GM19467 (cell line): Measurements from ENCODE around the gene ILDR1.

Experiments used
- ATAC-seq: cut with Tn5 transposase; IDR thresholded peaks from one replicate; pipeline ENCODE4 v1.9.1; 2021; ENCODE audit warnings: mild to moderate bottlenecking, moderate library complexity; ENCODE audit not compliant: unreplicated experiment

The ILDR1 gene

DNA sequence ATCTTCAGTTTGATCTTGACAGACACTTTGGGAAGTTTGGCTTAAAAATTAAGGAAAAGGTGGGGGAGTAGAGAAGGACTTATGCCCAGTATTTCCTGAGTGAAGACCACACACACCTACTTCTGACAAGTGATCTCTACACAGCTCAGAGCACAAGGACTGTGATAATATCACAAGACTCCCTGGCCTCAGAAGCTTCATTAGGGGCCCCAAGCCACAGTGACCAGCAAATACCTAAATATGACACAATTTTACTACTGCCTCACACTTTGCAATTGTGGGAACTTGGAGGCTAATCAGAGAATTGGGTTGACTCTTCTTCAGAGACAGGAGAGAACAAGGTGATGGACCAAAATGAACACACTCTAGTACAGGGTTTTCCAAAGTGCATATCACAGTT, 2.6 kb downstream of the ILDR1 start:
- ATAC-seq = no peak

DNA sequence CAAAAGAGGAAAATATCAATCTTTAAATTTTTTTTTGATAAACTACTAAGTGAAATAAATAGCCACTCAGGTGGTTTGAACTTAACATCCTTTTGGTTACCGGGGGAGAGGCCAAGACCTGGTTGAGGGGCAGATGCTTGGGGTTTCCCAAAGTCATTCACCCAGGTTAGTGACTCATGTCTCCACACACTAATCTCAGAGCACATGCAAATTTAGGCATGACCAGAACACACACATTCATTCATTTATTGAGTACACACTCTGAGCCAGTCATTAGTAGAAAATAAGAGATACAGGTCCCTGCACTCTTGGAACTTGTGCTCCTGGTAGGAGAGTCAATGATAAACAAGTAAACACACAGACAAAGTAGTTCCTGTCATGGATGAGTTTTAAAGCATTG, 7.3 kb downstream of the ILDR1 start:
- ATAC-seq = peak; percentile 65

- ATAC-seq = no peak
These were observed 8.6 kb downstream of the ILDR1 start for GRCh38 chr3:122013448-122013925.

- no peak for ATAC-seq
These were observed 9.2 kb downstream of the ILDR1 start for GRCh38 chr3:122012821-122013220.

DNA sequence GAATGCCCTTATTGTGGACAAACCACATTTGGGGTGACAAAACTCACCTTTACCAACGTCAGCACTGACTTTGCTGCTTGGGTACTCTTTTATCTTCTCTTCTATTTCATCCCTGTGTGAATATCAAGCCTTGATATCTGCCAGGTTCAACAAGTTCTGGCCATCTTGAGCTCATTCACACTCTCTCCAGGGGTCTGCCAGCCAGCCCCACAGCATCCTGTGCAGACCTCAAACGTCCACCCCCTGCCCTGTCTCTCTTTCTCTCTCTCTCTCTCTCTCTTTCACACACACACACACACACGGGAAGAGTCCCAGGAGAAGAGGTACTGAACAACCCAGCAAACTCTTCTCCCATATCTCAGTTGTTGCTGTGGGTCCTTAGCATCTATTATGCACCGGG, 10.7 kb downstream of the ILDR1 start:
- ATAC-seq = no peak

DNA sequence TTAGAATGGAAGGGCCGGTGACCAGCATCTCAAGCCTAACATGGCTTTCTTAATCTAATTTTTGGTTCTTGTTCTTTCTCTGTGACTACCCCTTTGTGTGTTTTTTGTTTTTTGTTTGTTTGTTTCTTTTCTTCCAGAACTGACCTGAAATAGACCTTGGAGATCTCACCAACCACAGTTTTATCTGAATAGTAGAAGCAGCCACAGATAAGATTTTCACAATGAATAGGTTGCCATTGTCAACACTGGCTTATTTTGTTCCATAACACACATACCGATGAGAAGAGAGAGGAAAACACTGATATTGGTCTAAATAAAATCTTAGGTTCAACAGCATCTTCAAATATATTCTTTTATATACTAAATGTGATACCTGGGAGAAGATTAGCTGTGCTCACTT, 11.5 kb downstream of the ILDR1 start:
- no peak for ATAC-seq

GRCh38 chr3:122008166-122008565, 13.9 kb downstream of the ILDR1 start:
- ATAC-seq = no peak

DNA sequence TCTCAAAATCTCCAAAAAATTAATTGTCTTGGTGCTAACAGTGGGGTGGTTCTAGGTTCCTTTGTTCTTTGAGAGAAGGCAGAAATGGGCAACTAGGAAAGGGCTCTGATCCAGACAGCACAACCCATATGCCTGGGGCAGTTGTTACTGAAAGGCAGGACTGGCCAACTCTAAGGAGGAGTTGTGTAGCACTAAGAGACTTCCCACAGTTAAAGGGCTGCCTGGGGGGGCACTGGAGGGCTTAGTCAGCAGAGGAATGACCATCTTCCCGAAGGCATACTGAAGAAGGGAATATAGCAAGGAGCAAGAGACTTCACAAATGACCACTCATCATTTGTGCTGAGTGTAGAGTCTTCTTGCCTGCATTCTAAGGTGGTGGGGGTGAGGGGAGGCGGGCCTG, 15.8 kb downstream of the ILDR1 start:
- ATAC-seq = no peak

DNA sequence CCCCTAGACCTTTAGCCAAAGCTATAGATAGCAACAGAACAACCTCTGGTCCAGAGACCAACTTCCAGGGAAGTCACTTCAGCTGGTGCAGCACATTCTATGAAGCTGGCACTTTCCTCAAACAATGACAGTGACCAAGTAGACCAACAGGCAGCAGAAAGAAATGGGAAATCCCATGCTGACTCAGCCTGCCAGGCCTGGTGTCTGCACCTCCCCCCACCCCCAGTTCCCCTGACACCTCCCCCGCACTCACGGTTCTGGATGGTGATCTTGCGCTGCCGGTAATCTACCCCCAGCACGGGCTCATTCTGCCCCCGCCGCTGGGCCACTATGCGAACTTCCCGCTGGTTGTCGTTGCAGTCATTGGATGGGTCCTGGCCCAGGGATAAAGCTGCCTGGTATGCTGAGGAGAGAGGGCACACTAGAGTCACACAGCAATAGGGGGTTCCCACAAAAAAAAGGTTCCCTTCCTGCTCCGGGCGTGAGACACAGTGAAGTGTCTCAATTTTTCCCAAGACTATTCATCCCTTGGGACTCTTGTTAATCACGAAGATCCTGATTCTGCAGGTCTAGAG, 17.0 kb downstream of the ILDR1 start:
- ATAC-seq = peak; percentile 31

DNA sequence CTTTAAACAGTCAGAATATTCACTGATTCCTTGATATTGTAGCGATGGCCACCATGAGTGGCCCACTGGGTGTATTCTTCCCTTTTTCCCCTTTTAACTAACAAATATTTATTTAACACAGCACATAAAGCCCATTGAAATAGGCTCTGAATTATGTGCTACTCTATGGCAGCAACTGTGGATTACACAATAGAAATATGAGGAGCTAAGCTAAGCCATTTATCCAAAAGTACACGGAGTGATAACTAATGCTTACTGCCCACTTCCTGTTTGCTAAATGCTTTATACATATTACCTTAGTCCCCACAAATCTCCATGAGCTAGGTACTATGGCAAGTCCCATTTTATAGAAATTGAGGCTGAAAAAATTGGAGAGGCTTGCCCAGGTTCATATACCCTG, 17.9 kb downstream of the ILDR1 start:
- no peak for ATAC-seq

- ATAC-seq = no peak
These were observed 18.4 kb downstream of the ILDR1 start for GRCh38 chr3:122003606-122004005.

- no peak for ATAC-seq
These were observed 18.9 kb downstream of the ILDR1 start for GRCh38 chr3:122003112-122003511.

DNA sequence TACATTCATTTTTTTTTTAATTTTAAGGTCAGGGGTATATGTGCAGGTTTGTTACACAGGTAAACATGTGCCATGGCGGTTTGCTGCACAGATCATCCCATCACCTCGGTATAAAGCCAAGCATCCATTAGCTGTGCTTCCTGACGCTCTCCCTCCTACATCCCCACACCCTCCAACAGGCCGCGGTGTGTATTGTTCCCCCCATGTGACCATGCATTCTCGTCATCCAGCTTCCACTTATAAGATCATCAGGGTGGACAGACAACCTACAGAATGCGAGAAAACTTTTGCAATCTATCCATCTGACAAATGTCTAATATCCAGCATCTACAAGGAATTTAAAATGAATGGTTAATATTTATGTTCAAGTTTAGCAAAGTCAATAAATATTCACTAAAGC, 19.4 kb downstream of the ILDR1 start:
- ATAC-seq = no peak

- no peak for ATAC-seq
These were observed 20.2 kb downstream of the ILDR1 start for GRCh38 chr3:122001892-122002291.

GRCh38 chr3:122000936-122001605, 21.0 kb downstream of the ILDR1 start:
- ATAC-seq = no peak

GRCh38 chr3:121999931-122000330, 22.1 kb downstream of the ILDR1 start:
- no peak for ATAC-seq

- no peak for ATAC-seq
These were observed 23.2 kb downstream of the ILDR1 start for GRCh38 chr3:121998611-121999473.

DNA sequence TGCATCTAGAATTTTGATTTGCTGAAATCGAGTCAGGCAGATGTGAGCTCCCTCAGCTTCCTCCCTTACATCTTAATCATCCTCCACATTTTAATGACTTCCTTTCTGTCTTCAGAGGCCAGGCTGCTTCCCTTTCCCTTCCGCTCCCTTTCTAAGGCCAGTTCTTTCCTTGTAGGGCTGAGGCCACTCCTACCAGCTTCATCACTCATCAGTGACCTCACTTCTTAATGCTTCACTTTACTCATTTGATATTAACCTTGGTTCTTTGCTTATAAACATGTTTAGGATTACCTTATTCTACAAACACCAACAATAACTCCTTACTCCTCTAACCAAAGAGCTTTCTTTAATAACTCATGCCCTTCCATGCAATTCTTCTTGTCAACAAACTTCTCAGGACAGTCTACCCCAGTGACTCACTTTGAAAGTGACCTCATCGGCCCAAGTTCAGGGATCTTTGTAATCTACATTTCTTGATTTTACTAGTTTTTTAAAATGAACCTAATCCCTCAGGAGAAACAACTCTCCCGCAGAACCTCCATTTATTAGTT, 23.9 kb downstream of the ILDR1 start:
- ATAC-seq = no peak

DNA sequence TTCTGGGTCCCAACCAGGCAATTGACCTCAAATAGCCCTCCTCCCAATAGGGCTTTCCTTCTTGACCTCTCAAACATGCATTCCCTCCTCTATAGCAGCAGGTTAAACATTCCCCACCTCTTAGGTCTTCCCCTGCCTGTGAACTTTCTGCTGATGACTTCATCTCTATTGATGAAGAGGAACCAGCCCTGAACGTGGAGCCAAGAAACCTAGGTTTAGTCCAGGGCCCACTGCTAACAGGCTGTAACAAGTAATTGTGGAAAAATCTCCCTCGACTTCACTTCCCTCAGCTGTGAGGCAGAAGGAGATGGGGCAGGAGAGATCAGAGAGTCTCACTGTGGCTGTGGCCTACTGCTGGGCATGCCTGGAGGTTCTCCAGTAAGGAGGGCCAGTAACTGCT, 24.7 kb downstream of the ILDR1 start:
- no peak for ATAC-seq

GRCh38 chr3:121996441-121996840, 25.6 kb downstream of the ILDR1 start:
- ATAC-seq = no peak
